ENCODE results near the gene FCRL6.

FCRL6 gene

DNA sequence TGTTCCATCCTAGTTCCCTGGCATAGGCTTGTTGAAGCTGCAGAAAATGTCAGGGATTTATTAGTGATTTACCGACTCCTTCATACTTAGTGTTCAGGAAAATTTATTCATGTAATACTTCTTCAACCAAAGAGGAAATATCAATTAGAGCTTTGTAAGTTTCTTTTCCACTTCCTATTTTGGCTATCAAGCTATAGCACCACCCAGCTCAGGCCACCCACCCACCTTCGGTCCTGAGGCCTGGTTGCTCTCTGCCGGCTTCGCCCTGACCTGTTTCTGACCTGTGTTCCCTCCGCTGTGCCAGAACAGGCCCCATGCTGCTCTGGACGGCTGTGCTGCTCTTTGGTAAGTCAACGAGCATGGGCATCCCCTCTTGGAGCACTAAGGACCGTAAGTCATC lies at the start of gene FCRL6:
TSS of gene FCRL6 (plus strand) at position 250 of the 400 bp plus-strand sequence. CDS start at position 315, 65 bp downstream.
- TF ChIP-seq, protein P1, sequence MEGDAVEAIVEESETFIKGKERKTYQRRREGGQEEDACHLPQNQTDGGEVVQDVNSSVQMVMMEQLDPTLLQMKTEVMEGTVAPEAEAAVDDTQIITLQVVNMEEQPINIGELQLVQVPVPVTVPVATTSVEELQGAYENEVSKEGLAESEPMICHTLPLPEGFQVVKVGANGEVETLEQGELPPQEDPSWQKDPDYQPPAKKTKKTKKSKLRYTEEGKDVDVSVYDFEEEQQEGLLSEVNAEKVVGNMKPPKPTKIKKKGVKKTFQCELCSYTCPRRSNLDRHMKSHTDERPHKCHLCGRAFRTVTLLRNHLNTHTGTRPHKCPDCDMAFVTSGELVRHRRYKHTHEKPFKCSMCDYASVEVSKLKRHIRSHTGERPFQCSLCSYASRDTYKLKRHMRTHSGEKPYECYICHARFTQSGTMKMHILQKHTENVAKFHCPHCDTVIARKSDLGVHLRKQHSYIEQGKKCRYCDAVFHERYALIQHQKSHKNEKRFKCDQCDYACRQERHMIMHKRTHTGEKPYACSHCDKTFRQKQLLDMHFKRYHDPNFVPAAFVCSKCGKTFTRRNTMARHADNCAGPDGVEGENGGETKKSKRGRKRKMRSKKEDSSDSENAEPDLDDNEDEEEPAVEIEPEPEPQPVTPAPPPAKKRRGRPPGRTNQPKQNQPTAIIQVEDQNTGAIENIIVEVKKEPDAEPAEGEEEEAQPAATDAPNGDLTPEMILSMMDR (IDR thresholded peaks at IDR 0.05; ENCODE audit: extremely low read depth, missing control alignments), result no peak
- no peak for DNase-seq (ENCODE audit: low spot score)

DNA sequence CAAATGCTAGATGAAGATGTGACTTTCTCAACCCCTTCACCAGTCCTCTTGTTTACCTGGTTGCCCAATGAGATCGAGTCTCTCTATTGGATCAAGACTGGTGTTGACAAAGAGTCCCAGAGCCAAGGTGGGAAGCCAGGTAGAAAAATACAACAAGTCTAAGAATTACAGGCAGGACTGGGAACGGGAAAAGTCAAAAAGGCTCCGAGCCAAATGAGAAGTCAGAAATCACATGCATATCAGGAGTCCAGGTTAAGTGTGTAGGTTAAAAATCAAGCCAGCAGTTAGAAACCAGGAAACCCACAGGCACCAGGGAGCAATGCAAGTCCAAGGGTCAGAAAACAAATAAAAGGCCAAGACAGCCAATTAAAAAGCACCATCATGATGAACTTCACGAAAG lies 48.8 kb upstream of the FCRL6 start:
- TF ChIP-seq, protein P1 (IDR thresholded peaks at IDR 0.05; ENCODE audit: extremely low read depth, missing control alignments), result no peak
- no peak for DNase-seq (ENCODE audit: low spot score)

DNA sequence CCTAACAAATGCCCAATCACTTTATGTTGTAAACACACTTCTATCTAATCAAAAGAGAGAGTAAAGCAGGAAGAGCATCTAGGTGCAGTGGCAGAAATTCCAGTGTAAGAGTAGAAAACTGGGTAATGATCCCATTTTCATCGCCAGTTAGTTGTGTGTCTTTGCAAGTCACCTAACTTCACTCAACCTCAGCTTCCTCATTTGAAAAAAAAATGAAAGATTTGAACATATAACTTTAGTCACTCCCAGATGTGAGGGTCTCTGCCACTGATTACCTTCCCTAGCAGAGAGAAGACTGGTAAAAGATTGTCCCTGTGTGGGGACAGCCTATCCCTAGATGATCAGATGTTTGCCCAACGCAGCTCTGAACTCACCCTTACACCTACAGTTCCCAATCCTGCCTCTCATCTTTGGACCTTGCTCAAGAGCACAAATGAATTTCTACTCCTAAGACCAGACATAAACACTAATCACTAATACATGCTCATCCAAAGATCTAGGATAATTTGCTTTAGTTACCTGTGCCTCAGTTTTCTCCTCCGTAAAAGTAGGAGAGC lies 46.6 kb upstream of the FCRL6 start:
- TF ChIP-seq, protein P1 (IDR thresholded peaks at IDR 0.05; ENCODE audit: extremely low read depth, missing control alignments), result no peak
- no peak for DNase-seq (ENCODE audit: low spot score)

DNA sequence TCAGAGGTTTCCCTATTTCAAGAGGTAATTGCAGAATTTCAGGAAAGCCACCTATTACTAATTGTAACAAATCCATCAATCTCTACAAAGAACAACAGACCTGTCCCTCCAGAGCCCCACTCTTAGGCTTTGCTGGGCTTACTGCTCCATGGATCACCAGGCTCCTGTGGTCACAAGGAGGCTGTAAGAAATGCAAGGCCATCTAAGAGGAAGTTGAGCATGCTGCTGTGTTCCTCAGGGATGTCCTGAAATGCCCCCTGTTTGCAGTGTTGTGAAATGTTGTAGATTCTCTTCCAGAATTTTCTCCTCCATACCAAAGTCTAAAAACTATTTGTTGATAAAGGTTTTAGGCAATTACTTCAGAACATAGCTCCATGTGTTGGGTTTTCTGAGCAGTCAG lies 45.8 kb upstream of the FCRL6 start:
- no peak for DNase-seq (ENCODE audit: low spot score)
- TF ChIP-seq, protein P1 (IDR thresholded peaks at IDR 0.05; ENCODE audit: extremely low read depth, missing control alignments), result no peak

- TF ChIP-seq, protein P1 (IDR thresholded peaks at IDR 0.05; ENCODE audit: extremely low read depth, missing control alignments), result no peak
- no peak for DNase-seq (ENCODE audit: low spot score)
These were observed 38.5 kb upstream of the FCRL6 start for GRCh38 chr1:159763686-159764085.

DNA sequence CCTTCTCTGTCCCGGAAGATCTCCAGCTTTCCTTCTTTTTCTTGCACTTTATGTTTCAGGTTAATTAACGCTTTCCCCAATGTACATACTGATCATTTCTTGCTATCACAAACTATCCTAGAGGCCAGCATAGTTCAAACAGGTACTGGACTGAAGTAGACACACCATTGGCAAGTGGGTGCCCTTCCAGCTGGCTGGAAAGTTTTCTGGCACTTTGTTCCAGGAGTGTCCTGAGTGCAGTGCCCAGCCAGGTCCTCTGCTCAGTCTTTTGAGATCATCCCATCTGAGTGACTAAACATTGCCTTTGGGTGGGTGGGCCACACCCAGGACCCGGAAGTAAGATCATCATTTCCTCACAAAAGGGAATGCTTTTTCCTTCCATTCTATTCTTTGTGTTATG lies 36.4 kb upstream of the FCRL6 start:
- no peak for DNase-seq (ENCODE audit: low spot score)
- TF ChIP-seq, protein P1 (IDR thresholded peaks at IDR 0.05; ENCODE audit: extremely low read depth, missing control alignments), result no peak

DNA sequence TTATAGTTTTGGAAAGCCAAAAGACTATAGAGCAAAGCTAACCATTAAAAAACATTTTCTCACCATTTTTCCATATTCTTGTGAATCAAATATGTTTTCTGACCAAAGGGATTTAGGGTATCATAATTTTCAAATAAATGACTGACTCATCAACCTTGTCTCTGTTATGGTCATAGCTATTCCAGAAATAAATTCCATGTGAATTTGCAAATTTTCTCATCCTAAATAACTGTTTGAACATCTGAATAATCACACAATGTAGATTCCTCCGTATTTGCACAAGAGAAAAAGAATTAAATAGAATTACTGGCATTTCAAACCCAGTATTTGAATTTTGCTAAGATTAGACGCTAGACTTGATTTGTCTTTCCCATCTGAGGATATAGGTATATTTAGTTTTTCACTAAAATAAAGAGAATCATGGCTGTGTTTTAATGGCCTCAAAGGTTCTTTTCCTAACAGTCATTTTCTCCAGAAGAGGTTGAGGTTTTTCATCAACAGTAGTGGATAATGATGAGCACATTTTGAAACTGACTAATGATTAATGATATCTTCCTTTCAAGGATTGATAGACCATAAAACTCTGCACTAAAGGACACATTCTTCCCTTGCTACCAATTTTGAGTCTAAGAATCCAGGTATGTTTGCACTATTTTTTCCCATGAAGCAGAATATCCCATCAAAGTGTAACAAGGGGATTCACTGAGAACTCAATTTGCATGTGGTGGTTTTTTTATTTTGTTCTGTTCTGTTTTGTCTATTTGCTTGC lies 30.8 kb upstream of the FCRL6 start:
- TF ChIP-seq, protein P1 (IDR thresholded peaks at IDR 0.05; ENCODE audit: extremely low read depth, missing control alignments), result no peak
- DNase-seq (ENCODE audit: low spot score), result no peak

Data from GM20000 (cell line).